GM21390 (cell line): ENCODE data around the gene SLIT3.

Experiments used
- ATAC-seq: cut with Tn5 transposase; IDR thresholded peaks from one replicate; pipeline ENCODE4 v1.9.1; 2021; ENCODE audit not compliant: unreplicated experiment

Gene SLIT3

DNA sequence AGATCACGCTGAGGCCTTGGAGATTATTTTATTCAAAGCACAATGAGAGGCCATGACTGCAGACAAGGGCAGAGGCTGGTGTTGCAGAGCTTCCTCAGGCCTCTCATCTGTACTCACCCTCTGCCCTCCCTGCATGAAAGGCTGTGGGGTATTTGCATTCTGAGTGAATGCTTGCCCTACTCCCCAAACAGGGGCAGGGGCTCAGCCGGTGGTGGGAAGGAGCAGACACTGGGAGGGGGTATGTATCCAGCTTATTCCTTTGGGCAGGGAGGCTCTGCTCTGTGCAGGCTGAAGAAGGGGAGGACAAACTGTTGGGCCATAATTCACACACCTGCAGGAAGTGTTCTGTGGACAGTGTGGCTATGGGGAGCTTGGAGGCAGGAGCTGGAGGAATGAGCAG is 573.4 kb downstream of the SLIT3 start:
- ATAC-seq, result no peak

DNA sequence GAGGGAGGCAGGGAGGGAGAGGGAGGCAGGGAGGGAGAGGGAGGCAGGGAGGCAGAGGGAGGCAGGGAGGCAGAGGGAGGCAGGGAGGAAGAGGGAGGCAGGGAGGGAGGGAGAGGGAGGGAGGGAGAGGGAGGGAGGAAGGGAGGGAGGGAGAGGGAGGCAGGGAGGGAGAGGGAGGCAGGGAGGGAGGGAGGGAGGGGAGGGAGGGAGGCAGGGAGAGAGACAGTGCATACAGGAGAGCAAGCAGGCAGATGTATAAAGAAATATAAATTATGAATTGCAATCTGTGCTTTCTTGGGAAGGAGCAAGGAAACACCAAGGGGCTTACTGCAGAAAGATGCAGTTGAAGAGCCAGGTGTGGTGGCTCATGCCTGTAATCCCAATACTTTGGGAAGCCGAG is 574.6 kb downstream of the SLIT3 start:
- ATAC-seq, result no peak

- ATAC-seq, result no peak
These were observed 576.7 kb downstream of the SLIT3 start for GRCh38 chr5:168724227-168724626.

GRCh38 chr5:168723037-168723436 is 577.9 kb downstream of the SLIT3 start:
- no peak for ATAC-seq

- ATAC-seq, result no peak
These were observed 579.0 kb downstream of the SLIT3 start for GRCh38 chr5:168721966-168722365.

DNA sequence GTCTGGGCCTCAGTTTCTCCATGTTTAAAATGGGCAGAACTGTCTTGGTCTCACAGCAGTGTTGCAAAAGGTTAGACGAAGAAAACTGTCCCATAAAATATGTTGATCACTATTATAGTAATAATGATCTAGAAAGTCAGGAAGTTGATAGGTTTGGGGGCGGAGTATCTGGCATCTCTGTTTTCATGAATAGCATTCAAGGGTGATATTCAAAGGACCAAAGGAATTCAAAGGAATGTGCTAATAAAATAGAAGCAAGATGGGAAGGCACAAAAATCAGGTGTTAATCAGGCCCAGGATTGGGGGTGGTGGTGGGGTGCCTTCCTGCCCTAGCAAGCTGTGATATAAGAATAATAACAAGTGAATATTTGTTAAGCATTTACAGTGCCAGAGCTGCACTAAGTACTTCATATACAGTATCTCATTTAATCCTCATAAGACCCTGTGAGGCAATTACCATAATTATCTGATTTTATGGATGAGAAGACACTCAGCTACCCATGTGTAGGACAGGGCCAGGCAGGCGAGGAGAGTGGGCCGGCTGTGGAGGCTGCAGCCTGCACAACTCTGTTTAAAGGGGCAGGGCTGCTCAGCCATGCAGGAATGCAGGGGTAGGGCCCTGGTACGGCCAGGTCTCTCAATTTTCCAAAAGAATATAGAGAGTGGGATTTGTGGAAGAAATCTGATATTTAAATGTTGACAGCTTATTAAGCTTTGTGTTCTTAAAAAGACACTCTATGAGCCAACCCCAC is 579.8 kb downstream of the SLIT3 start:
- no peak for ATAC-seq

DNA sequence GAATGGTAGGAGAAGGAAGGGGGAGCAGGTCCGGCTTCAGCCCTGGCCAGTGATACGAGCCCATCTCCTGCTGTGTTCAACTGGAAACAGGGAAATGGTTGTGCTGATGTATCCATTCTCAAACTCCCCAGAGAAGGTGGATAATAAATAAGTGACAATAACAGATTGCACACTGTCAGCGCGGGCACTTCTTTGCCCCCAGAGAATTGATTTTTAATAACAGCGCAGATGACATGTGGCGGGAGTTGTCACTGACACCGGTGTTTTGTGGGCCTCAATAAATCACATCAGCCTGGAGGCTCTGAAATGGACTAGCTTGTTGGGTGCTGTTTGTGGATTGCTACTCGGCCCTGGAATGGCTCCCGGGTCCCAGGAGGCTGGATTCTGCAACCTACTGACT is 580.4 kb downstream of the SLIT3 start:
- ATAC-seq, result no peak

- ATAC-seq, result peak; percentile 53
These were observed 586.9 kb downstream of the SLIT3 start for GRCh38 chr5:168714046-168714445.

DNA sequence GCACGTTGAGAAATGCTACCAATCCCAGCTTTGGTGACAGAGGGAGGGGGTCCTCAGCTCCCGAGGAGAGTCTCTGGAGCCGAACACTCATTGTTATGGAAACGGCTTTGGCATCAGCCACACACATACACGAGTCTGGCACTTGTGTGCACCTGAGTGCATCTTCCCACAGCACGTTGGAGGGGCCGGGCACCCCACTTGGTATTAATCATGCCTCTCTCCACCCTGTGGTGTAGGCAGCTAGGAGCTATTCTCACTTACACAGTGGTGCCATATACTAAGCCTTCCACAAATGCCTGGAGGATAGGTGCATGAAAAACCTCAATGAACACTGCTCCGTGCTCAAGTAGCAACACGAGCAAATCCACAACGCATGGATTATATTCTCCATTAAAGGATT is 587.9 kb downstream of the SLIT3 start:
- no peak for ATAC-seq

- ATAC-seq, result no peak
These were observed 588.5 kb downstream of the SLIT3 start for GRCh38 chr5:168712280-168712924.

- ATAC-seq, result no peak
These were observed 590.2 kb downstream of the SLIT3 start for GRCh38 chr5:168710706-168711105.

DNA sequence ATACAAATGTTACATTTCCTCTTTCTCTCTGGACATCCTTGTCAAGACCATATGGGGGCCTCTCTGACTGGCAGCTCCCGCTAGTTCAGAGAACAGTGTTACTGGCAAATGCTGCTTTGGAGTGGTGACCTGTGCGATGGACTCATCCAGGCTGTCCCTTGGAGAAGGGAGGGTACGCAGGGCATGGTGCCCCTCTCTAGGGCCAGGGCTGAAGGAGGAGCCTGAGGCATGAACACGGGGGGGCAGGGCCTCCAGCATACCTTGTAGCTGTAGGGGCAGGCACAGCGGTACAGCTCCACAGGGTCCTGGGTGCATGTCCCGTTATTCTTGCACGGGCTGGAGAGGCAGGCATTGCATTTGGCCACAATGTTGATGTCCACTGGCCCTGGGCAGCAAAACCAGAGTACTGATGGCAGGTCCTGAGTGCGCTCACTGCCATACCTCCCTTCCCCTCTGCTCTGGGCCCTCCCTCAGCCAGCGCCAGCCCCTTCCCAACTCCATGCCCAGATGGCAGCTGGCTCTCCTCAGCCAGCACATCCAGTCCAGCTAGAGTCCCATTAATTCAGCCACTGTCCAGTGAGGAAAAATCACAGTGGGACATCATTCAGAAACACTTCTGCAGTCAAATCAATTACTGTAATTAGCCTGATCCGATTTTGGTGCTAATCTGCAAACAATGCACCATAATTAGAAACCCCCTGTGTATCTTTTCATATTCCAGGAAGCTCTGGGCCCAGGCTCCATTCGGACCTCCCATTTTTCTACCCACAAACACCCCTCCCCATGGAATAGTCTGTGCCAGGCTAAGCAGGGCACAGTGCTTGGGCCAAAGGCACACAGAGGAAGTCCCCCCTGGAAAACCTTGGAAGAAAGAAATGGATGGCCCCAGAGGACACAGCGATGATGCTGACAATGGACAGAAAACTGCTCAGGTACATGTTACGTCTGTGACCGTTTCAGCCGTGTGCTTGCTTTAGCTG is 592.9 kb downstream of the SLIT3 start:
- no peak for ATAC-seq

GRCh38 chr5:168706655-168707069 is 594.3 kb downstream of the SLIT3 start:
- ATAC-seq, result no peak

- ATAC-seq, result no peak
These were observed 595.6 kb downstream of the SLIT3 start for GRCh38 chr5:168705321-168705720.

DNA sequence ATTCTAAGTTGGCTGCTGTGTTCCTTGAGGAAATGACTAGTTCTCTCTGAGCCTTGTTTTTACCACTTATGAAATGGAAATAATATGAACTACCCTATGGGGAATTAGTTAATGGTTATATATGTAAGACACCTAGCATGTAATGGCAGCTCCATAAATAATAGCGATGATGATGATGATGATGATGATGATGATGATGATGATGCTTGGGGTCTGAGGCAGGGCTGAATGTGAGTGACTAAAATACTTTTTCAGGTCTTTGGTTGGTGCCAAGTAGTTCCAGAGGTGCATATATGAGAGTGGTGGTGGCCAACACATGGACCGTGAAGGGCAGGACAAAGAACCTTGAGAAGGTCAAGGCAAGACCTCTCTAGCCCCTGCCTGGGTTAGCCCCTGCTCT is 598.4 kb downstream of the SLIT3 start:
- no peak for ATAC-seq

GRCh38 chr5:168701641-168702040 is 599.3 kb downstream of the SLIT3 start:
- no peak for ATAC-seq

GRCh38 chr5:168699002-168699401 is 601.9 kb downstream of the SLIT3 start:
- no peak for ATAC-seq

DNA sequence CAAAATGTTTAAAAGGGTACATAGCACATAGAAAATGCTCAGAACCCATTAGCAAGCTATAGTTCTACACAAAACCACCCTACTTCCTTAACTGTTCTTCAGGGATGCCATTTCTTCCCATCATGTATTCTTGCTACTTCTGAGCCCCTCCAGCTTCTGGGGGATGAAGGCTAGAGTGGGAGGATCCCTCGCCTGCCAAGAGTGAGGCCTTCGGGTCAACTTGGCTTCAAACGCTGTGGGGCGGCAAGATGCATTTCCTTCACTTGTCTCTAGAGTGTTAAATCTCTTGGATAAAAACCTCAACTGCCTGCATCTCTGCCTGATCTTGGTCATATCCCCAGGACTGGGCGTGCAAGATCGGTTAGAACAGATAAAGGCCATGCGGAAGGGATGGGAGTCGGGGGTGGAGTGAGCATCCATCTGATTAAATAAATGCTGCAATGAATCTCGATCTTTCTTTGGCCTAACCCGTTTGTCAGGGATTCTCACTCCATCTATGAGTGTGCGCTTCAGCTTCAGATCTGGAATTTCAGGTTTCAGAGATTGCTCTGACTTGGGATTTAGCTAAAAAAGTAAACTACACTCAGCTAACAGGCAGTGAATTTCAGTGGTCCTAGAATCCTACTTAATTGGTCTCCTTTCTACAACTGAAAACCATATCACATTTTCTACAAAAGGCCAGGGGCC is 603.8 kb downstream of the SLIT3 start:
- no peak for ATAC-seq

- no peak for ATAC-seq
These were observed 604.3 kb downstream of the SLIT3 start for GRCh38 chr5:168696611-168697010.

DNA sequence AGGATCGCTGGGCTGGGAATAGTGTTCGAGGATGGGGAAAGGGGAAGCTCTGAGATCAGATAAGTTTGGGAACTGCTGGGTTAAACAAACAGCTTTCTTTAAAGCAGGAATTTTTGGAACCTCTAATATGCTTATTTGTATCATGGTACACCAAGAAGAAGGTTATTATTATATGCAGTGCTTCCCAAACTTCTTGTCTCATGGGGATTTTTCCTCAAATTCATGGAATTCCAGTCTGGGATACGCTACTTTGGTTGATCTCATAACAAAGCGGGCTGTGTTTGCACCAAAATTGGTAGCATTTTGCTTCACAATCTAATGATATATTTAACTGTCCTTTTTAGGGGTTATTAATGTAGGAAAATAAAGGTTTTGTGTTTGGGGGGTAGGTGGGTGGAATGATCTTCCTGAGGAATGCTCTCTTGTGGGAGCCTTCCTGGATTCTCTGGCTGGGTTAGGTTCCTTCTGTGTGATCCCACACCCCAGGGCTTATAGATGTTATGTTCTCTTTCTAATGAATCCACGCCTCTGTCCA is 605.6 kb downstream of the SLIT3 start:
- no peak for ATAC-seq

- no peak for ATAC-seq
These were observed 606.6 kb downstream of the SLIT3 start for GRCh38 chr5:168694289-168694688.
